ENCODE results near the gene KRTAP6-2.

The KRTAP6-2 gene

DNA sequence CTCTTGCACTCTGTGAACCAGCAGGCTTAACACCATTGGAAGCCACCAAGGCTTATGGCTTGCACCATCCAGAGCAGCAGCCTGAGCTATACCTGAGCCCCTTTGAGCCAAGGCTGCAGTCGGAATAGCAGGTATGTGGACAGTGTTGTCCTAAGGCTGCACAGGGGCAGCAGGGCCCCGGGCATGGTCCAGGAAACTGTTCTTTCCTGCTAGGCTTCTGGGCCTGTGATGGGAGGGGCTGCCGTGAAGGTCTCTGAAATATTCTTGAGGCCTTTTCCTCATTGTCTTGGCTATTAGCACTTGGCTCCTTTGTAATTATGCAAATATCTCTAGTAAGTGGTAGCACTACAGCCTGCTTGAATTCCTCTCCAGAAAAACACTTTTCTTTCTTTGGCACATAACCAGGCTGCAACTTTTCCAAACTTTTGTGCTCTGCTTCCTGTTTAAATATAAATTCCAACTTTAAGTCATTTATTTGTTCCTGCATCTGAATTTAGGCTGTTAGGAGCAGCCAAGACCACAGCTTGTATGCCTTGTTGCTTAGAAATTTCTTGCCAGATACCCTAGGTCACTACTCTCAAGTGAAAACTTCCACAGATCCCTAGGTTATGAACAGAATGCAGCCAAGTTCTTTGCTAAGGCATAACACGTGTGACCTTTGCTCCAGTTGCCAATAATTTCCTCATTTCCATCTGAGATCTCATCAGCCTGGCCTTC, 26.9 kb upstream of the KRTAP6-2 start:
- DNase-seq (ENCODE audit: insufficient read length, low spot score) (no peak), FAIRE-seq (no peak)
- TF ChIP-seq, protein P1, sequence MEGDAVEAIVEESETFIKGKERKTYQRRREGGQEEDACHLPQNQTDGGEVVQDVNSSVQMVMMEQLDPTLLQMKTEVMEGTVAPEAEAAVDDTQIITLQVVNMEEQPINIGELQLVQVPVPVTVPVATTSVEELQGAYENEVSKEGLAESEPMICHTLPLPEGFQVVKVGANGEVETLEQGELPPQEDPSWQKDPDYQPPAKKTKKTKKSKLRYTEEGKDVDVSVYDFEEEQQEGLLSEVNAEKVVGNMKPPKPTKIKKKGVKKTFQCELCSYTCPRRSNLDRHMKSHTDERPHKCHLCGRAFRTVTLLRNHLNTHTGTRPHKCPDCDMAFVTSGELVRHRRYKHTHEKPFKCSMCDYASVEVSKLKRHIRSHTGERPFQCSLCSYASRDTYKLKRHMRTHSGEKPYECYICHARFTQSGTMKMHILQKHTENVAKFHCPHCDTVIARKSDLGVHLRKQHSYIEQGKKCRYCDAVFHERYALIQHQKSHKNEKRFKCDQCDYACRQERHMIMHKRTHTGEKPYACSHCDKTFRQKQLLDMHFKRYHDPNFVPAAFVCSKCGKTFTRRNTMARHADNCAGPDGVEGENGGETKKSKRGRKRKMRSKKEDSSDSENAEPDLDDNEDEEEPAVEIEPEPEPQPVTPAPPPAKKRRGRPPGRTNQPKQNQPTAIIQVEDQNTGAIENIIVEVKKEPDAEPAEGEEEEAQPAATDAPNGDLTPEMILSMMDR (IDR thresholded peaks at IDR 0.05; ENCODE audit: insufficient read depth, missing control alignments), result no peak

DNA sequence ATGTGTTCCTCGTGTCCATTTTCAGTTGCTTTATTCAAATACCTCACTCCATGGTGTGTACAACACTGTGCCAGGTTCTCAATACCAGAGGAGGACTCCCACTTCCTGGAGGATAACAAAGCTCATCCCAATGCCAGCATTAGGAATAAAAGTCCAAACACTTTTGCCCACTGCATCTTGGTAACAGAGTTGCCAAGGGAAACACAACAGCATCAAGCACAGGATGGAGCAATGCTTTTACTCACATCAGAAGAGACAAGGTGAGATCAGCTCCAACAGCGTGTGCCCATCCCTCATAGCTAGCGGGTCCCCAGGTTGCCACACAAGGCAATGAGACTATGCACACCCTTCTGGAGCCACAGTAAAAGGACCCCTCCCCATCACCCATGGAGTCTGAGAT, 24.7 kb upstream of the KRTAP6-2 start:
- FAIRE-seq (no peak), DNase-seq (ENCODE audit: insufficient read length, low spot score) (no peak)
- TF ChIP-seq, protein P1 (IDR thresholded peaks at IDR 0.05; ENCODE audit: insufficient read depth, missing control alignments), result no peak

DNA sequence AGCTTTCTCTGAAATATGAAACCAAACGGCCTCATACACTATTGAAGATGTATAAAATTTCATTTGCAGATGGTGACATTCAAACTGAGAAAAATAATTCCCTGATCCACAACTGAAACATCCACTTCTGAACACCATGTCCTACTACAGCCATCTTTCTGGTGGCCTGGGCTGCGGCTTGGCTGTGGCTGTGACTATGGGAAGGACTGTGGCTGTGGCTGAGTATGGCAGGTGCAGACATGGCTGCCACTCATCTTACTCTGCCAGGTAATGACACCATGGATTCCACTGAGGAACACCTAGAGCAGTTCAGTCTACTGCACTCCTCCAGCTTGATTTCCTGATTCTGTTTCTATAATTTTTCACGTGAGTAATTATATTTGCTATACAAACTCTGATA, 21.8 kb upstream of the KRTAP6-2 start, which contains the start of gene KRTAP20-4:
Gene KRTAP20-4 (plus strand): TSS at position 106 of the 400 bp plus-strand sequence.
- no peak for FAIRE-seq

DNA sequence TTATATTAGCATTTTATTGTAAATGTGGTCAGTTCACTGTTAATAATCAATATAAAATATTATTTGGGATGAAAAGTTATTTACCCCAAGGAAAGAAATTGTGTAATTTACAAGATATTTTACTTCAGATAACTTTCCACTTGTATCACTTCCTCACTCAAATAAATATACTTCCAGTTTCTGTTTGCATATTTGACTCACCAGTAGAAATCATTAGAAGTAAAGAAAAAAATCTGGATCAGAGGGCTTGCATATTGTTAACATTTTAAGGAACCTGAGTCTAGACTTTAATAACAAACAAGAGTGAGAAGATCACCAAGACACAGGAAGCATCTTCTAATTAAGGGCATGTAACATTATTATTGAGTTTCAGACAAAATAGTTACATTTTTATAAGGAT, 21.4 kb upstream of the KRTAP6-2 start:
- FAIRE-seq (no peak), DNase-seq (ENCODE audit: insufficient read length, low spot score) (no peak)
- TF ChIP-seq, protein P1 (IDR thresholded peaks at IDR 0.05; ENCODE audit: insufficient read depth, missing control alignments), result no peak

More for the DNA sequence above, 21.8 kb upstream of the KRTAP6-2 start, which contains the start of gene KRTAP20-4:
- DNase-seq (ENCODE audit: insufficient read length, low spot score), result no peak
- TF ChIP-seq, protein P1 (IDR thresholded peaks at IDR 0.05; ENCODE audit: insufficient read depth, missing control alignments), result no peak

DNA sequence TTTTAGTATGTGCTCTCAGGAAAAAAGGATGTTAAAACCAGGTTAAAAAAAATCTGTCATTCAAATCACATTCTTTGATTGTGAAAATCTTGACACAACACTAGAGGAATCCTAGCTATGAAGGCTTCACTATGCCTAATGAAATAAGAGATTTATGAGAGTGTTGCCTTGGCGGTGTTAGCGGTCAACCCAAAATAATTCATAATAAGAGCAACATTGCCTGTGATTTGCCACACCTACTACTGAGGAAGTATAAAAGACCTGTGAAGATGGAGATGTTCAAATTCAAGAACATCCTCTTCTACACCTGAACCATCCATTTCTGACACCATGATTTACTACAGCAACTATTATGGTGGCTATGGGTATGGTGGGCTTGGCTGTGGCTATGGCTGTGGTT, 17.4 kb upstream of the KRTAP6-2 start, which contains the start of gene KRTAP20-1:
Gene KRTAP20-1 (plus strand): TSS at position 301 of the 400 bp plus-strand sequence. CDS start 30 bp downstream, at position 331.
- TF ChIP-seq, protein P1 (IDR thresholded peaks at IDR 0.05; ENCODE audit: insufficient read depth, missing control alignments), result no peak
- DNase-seq (ENCODE audit: insufficient read length, low spot score) (no peak), FAIRE-seq (no peak)

DNA sequence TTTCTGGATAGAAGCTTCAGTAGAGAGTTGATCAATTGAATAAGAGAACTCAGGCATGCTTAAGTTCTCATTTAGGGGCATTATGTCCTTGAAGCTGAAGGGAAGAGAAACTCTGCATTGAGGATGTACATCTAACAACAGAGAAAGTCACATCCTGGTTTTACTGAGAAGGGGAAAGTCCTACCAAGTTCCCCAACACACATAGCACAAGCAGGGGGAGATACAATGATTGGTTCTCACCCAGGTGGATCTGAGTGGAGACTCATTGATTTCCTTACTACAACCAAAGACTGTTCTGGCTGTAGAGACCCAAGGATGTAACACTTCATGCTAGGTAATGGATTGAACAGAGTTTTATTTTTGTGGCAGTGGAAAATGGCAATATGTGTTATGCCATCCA, 16.5 kb upstream of the KRTAP6-2 start:
- TF ChIP-seq, protein P1 (IDR thresholded peaks at IDR 0.05; ENCODE audit: insufficient read depth, missing control alignments), result no peak
- DNase-seq (ENCODE audit: insufficient read length, low spot score), result no peak
- no peak for FAIRE-seq

DNA sequence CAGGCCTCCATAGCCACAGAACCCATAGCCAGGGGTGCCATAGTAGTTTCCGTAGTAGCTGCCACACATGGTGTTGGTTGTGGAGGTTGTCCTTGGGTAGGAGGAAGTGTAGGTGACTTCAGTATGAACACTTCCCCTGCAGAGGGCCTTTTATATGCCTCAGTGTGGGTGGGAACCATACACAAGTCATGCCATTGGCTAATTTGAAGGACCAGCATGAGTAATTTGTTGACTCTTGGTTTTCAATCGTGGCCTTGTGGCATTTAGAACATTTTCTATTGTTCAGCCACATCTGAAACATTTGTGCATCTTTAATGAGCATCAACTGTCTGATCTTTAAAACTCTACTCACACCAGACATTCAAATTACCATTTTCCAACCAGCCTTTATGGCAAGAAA, 15.1 kb upstream of the KRTAP6-2 start, which contains the start of gene KRTAP6-1:
Gene KRTAP6-1 (minus strand): TSS at position 95 of the 400 bp plus-strand sequence. CDS start 26 bp downstream, at position 69.
- no peak for DNase-seq (ENCODE audit: insufficient read length, low spot score)
- no peak for FAIRE-seq
- TF ChIP-seq, protein P1 (IDR thresholded peaks at IDR 0.05; ENCODE audit: insufficient read depth, missing control alignments), result no peak

Measured in D721Med (cell line).